KG1 (cell line): ENCODE data around the gene OR8G1.
A peak's percentile ranks its signal among the peaks of the same experiment; 100 is the strongest.
"Not testable (repeated sequence)": the region's sequence is repeated elsewhere in the genome, so short reads cannot be mapped to it uniquely, and the experiment has no call there.

Experiments
- DNase-seq: peaks from one replicate; lab custom pipeline; 2025; lab: John Stamatoyannopoulos, UW

Gene OR8G1

DNA sequence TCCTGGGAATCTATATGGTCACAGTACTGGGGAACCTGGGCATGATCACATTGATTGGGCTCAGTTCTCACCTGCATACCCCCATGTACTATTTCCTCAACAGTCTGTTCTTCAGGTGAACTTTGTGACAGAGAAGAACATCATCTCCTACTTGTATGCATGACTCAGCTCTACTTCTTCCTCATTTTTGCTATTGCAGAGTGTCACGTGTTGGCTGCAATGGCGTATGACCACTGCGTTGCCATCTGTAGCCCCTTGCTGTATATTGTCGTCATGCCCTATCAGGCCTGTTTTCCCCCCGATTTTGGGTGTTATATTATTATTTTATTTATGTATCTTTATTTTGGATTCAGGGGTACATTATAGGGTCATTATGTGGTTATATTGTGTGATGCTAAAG lies 2.4 kb upstream of the OR8G1 start:
- DNase-seq, result no peak

DNA sequence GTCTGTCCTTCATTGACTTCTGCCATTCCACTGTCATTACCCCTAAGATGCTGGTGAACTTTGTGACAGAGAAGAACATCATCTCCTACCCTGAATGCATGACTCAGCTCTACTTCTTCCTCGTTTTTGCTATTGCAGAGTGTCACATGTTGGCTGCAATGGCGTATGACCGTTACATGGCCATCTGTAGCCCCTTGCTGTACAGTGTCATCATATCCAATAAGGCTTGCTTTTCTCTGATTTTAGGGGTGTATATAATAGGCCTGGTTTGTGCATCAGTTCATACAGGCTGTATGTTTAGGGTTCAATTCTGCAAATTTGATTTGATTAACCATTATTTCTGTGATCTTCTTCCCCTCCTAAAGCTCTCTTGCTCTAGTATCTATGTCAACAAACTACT lies 9.0 kb downstream of the OR8G1 start:
- DNase-seq, result not testable (repeated sequence)

DNA sequence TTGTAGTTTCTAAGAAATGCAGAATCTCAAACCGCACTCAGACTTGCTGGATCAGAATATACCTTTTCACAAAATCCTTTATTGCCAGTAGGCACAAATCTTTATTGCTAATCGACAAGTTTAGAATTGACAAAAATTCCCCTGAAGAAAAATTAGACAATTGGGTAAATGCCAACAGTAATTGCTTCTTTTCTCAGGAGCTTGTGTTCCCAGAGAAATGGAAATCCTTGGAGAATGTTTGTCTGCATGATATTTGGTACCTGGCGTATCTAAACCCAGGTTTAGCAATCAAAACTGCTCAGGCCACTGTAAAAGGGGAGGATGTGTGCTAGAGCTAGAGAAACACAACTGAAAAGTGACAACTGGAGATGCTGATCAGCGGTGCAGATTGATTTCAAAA lies 15.2 kb downstream of the OR8G1 start, which contains the start of gene OR8G5:
OR8G5 (plus strand) TSS at position 301 of the 400 bp plus-strand sequence. CDS start 8,556 bp downstream, outside the sequence.
- no peak for DNase-seq

DNA sequence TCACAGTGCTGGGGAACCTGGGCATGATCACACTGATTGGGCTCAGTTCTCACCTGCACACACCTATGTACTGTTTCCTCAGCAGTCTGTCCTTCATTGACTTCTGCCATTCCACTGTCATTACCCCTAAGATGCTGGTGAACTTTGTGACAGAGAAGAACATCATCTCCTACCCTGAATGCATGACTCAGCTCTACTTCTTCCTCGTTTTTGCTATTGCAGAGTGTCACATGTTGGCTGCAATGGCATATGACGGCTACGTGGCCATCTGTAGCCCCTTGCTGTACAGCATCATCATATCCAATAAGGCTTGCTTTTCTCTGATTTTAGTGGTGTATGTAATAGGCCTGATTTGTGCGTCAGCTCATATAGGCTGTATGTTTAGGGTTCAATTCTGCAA lies 24.1 kb downstream of the OR8G1 start:
- DNase-seq, result not testable (repeated sequence)

DNA sequence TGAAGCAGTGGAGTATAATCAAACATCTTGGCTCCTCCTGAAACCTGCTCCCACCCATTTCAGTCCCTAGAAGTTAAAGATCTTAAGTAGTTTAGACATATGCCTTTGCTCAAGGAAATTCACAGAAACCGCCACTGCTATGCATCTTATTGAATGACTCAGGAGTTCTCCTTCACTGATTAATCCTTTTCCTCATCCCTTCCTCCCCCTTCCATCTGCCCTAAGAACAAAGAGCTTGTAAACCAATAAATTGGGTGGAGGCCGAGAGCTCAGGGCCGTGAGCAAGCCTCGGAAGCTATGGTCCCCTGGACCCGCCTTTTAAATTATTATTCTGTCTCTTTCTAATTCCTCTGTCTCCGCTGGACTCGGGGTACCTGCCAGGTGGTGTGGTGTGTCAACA lies 30.0 kb downstream of the OR8G1 start:
- not testable (repeated sequence) for DNase-seq

DNA sequence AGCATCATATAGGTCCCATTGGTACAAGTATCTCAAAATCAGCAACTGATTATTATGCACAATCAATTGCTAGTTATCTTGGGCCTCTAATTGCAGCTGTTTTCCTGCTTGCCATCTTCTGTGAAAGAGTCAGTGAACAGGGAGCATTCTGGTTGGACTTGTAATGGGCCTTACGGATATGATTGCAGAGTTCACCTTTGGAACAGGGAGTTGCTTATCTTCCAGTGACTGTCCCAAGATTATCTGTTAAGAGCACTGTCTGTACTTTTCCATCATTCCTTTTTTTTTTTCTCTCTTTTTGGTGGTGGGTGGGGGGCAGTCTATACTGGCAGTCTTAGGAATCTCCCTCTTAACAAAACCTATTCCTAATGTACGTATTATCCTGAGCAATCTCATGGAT lies 33.1 kb downstream of the OR8G1 start:
- no peak for DNase-seq

DNA sequence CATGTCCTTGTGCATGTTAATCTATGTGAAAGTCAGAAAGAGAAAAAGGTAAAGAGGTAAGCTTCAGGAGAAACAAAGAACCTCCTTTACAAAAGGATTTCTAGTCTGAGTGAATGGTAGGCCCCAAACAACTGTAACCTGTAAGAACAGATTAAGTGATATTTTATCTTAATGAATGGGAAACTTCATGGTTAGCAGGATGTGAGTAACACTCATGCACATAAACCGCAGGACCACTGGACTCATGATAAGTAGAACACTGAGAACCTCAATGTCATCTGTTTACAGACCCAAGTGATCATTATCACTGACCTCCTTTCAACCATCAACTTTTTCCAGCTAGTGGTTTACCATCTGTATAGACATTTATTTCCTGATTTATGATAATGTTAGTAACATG lies 35.2 kb downstream of the OR8G1 start:
- peak; percentile 79 for DNase-seq

DNA sequence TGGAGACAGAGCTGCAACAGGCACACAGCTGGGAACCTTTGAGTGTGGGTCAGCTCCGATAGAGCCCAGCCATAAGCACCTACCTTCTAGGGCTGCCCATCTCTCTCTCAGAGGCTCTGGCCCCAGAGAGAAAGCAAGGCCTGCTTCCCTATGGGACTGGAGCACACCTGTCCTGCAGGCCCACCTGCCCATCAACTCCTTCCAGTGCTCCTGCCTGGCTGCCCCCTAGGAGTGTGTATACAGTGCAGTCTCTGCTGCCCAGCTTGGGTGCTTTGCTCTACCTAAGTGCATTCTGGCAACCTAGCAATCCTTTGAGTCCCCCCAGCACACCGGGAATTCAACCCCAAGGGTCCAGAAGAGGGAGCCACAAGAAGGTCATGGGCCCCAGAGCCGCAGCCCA lies 36.3 kb downstream of the OR8G1 start:
- DNase-seq, result no peak

DNA sequence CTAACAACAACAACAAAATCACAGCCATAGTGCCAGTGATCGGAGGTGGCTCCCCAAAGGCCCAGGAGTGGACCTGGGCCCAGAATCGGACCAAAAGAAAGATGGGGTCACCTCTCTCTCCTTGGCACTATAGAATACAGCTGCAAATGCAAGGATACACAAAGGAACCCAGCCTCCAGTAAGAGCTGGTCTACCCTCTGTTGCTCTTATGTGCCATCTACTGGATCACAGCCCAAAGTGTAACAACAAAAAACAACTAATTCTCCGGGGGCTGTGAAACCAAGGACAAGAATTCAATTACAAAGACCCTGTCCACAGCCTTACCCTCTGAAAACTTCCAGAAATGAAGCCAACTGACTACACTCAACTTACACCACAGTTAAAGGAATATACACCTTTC lies 36.9 kb downstream of the OR8G1 start:
- no peak for DNase-seq

DNA sequence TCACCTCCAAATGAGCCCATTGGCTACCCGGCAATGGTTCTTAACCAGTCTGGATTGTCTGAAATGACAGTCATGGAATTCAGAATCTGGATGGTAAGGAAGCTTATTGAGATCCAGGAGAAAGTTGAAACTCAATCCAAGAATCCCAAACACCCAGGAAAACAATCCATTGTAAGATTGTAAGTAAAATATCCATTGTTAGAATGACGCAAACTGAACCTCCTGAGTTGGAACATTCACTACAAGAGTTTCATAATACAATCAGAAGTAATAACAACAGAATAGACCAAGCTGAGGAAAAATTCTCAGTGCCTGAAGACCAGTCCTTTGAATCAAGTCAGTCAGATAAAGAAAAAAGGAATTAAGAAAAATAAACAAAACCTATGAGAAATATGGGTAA lies 37.4 kb downstream of the OR8G1 start:
- no peak for DNase-seq

DNA sequence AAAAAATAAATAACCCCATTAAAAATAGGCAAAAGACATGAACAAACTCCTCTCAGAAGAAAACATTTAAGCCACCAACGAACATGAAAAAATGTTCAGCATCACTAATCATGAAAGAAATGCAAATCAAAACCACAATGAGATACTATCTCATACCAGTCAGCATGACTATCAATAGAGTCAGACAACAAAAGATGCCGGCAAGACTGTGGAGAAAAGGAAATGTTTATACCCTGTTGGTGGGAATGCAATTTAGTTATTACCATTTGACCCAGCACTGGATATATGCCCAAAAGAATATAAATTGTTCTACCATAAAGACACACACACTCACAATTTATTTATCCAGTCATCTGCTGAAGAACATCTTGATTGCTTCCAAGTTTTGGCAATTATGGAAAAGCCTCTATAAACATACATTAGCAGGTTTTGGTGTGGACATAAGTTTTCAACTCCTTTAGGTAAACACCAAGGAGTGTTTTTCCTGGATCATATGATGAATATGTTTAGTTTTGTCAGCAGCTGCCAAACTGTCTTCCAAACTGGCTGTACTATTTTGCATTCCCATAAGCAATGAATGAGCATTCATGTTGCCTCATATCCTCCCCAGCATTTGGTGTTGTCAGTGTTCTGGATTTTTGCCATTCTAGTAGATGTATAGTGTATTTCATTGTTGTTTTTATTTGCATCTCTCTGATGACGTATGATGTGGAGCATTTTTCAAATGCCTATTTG lies 44.9 kb downstream of the OR8G1 start:
- no peak for DNase-seq

DNA sequence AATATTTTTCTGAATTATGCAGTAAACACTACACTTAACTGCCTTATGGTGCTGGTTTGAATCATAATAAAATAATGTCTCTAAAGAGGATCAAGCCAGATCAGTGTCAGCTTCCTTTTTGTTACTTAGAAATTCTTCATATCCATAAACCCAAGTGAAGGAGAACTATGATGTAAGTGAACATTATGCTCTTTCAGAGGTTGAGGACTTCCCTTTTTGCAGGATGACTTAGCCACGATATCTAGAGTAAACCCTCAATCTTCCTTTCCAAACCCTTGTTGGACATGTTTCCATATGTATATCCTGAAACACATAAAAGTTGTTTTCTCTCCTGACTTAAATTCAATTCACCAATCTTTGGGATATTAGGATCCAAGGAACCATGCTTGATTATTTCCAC lies 53.8 kb downstream of the OR8G1 start:
- DNase-seq, result no peak

DNA sequence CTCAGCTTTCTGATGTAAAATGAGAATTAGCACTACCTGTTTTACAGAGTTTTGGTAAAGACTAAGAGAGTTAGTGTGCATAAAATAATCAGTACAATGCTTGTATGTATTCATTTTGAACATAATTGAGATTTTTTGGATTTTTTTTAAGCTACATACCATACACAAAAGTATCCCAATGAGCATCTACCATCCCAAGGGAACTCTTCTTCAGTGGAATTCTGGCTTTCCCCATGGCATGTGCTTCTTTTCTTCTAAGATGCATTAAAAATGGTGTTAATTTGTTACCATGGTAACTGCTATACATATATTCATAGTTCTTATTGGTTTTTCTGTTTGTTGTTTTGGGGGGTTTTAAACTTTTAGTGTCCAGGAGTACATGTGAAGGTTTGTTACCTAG lies 55.1 kb downstream of the OR8G1 start:
- no peak for DNase-seq

DNA sequence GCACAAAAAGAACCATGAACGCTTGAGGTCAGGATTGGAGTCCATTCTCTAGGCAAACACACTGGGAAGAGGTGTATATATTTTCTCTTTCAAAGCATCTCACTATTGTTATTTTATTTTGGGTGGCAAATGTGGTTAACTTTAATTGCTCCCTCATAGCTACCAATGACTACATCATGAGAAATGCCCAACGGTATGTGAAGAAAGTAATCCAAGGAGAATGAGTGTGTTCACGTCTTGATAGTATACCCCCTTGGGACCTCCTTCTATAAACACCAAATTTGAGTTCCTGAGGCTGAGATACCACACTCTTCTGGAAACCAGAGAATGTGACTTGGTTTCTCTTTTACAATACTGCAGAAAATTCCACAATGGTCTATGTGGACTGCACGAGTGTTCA lies 57.0 kb downstream of the OR8G1 start:
- no peak for DNase-seq

DNA sequence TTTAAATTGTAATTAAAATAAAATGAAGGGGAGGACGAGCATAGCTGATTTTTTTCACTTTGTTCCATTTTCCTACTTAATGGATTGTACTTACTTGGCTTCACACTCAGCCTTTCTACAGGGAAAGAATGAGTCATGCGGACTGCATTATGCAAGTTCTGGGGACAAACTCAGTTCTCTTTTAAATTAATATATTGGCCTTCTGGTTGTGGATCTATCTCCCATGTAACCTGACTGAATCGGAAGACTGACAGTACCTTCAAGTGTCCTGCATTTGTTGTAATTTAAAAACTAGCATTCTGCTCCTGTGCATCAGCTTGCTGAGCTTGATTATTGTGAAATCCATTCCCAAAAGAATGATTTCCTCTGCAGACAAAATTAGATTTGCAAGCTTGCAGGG lies 60.7 kb downstream of the OR8G1 start:
- DNase-seq, result no peak

DNA sequence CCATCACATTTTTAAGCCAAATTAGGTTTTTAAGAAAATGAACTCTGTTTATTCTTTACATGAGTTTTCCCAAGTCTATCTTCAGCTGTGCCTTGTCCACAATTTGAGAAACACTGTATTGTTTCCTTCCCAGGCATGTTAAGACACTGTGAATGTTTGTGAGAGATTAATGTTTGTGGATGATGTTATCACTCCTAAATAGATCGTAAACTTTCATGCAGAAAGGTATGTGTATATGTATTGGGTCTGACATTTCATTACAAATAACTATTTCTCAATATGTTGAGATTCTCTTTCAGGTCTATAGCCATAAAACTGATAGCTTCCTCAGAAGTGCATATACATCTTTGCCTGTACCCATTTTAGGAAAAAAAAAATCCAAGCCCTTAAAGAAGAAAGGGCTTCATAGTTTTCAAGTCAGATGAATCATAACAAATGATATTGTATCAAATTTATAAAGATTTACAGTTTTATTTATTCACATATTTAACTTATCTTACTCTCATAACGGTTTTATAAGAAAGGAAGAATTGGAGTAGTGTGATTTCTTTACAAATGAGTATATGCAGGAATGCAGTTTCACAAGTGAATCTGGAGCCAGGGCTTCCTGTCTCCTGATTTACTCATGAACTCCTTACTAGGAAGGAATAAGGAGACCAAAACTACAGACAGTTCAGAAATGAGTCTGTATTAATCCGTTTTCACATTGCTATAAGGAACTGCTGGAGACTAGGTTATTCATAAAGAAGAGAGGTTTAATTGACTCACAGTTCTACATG lies 61.6 kb downstream of the OR8G1 start:
- no peak for DNase-seq
